Mucosa of descending colon (tissue), 3 donors: Measurements from ENCODE around the gene EFCC1. TPM values are rescaled to one million over a fixed set of nuclear protein-coding genes. Genes with fewer than 3 reads are reported as not detected.
A peak's percentile ranks its signal among the peaks of the same experiment; 100 is the strongest.

Experiments
- ATAC-seq: fragments of 200-7000 bp; cut with Tn5 transposase; one replicate; pipeline ENCODE4 v1.9.1; 2020; ENCODE audit warnings: mild to moderate bottlenecking, moderate library complexity
- DNase-seq, 3 donors: peaks; one replicate each; pipeline ENCODE4 v3.0.0-alpha.2; 2020
- H3K36me3 ChIP-seq: fragments of 200-600 bp; one replicate; pipeline ENCODE4 v1.8.0; 2021; ENCODE audit warnings: low read depth, mild to moderate bottlenecking
- H3K4me1 ChIP-seq: fragments of 200-600 bp; one replicate; pipeline ENCODE4 v1.8.0; 2021; ENCODE audit warnings: low read depth, mild to moderate bottlenecking
- H3K4me3 ChIP-seq: fragments of 200-600 bp; one replicate; pipeline ENCODE4 v1.8.0; 2021; ENCODE audit warnings: mild to moderate bottlenecking
- H3K9me3 ChIP-seq: fragments of 200-600 bp; one replicate; pipeline ENCODE4 v1.8.0; 2021; ENCODE audit warnings: mild to moderate bottlenecking
- CTCF ChIP-seq: fragments of 200-600 bp; IDR thresholded peaks from one replicate; pipeline ENCODE4 v1.8.0; 2022; ENCODE audit warnings: antibody characterized with exemption, mild to moderate bottlenecking
- intact Hi-C, 2 donors: fragments of 100-400 bp; cut with DNase I in 1 of 2; cut with micrococcal nuclease in 1 of 2; formaldehyde crosslinking; loops; one replicate each; pipeline versions ENCODE4 v1.11.0 to v1.11.1; 2022; cut with DNase I, micrococcal nuclease
- total RNA-seq, 3 donors: library from RNA; stranded (reverse); fragmentation: NEBNext Ultra II Directional in 2 of 3; extraction: Animal tissue kit (Norgen Biotek cat#: 25700) in 2 of 3; gene quantifications; one replicate each; pipeline versions ENCODE4 v1.2.1 to v1.2.4, GENCODE V29; 2021 to 2023
- donor health status: DM: no; HTN: no; CAD: no; lungs with moderate emphysema.
- donor health status: DM: no; HTN: no; CAD: no.
- donor health status: DM: no; HTN: yes; CAD: no.

EFCC1 gene
- total RNA-seq, 3 donors from 2014 or later: 1.8 to 12.0 (median 3.6) TPM

- ATAC-seq (no peak), DNase-seq (no peak)
- H3K36me3 ChIP-seq: no peaks in the 10 kb centered on the region
- H3K9me3 ChIP-seq: no peaks in the 10 kb centered on the region
- no peak overlapping the region for H3K4me3 ChIP-seq
- TF ChIP-seq CTCF: no peak
- intact Hi-C loops: no loop called here
- no peaks in the 10 kb centered on the region for H3K4me1 ChIP-seq
Measured at GRCh38 chr3:128983293-128984069, 17.6 kb upstream of the EFCC1 start.

GRCh38 chr3:128984596-128984995 is 16.5 kb upstream of the EFCC1 start:
- Histone ChIP-seq H3K4me3 (no peak overlapping the region), H3K36me3 (no peaks in the 10 kb centered on the region), H3K4me1 (no peaks in the 10 kb centered on the region), H3K9me3 (no peaks in the 10 kb centered on the region)
- no peak for DNase-seq
- ATAC-seq: no peak
- intact Hi-C loops: no loop called here
- no peak for TF ChIP-seq CTCF

GRCh38 chr3:128987302-128988100 is 13.6 kb upstream of the EFCC1 start:
- intact Hi-C loops: no loop called here
- H3K4me3 ChIP-seq: no peak overlapping the region
- H3K4me1 ChIP-seq: no peaks in the 10 kb centered on the region
- H3K36me3 ChIP-seq: no peaks in the 10 kb centered on the region
- TF ChIP-seq CTCF: no peak
- ATAC-seq (no peak), DNase-seq (no peak)
- no peaks in the 10 kb centered on the region for H3K9me3 ChIP-seq

GRCh38 chr3:128988286-128988685 is 12.8 kb upstream of the EFCC1 start:
- H3K4me1 ChIP-seq: peaks cover 2% of the 10 kb centered on the region
- DNase-seq (no peak), ATAC-seq (no peak)
- intact Hi-C loops: no loop called here
- no peaks in the 10 kb centered on the region for H3K36me3 ChIP-seq
- no peak overlapping the region for H3K4me3 ChIP-seq
- H3K9me3 ChIP-seq: no peaks in the 10 kb centered on the region
- TF ChIP-seq CTCF: no peak

- TF ChIP-seq CTCF: no peak
- Histone ChIP-seq H3K36me3 (no peaks in the 10 kb centered on the region), H3K4me1 (peaks cover 15% of the 10 kb centered on the region), H3K9me3 (no peaks in the 10 kb centered on the region), H3K4me3 (no peak overlapping the region)
- DNase-seq (peak in 1 of 3 donors; percentile 44), ATAC-seq (no peak)
- intact Hi-C loops: no loop called here
Measured at GRCh38 chr3:128991355-128991895, 9.7 kb upstream of the EFCC1 start.
